Measurements from ENCODE around the gene SH3D19. TPM values are rescaled to one million over a fixed set of nuclear protein-coding genes. Genes with fewer than 3 reads are reported as not detected.
A peak's percentile ranks its signal among the peaks of the same experiment; 100 is the strongest.

Gene SH3D19
- total and polyA plus RNA-seq, 8 donors, result 11.0 to 129 (median 67.1) TPM

GRCh38 chr4:151227731-151228130 is 97.7 kb downstream of the SH3D19 start:
- 7 to 20% (median 10%) methylated on average over 3 of the region's 3 CpGs for WGBS, 5 donors
- Histone ChIP-seq H3K4me1 (peaks cover 0 to 36% (median 22%) of the 10 kb centered on the region in 4 donors), H3K36me3 (no peaks in the 10 kb centered on the region), H3K27ac (peak overlapping the region; percentile 42 to 74 (median 59)), H3K9me3 (no peaks in the 10 kb centered on the region), H3K27me3 (no peaks in the 10 kb centered on the region), H3K4me3 (peak overlapping the region; percentile 8 to 29 (median 22))
- intact Hi-C loops (cut with DNase I; ENCODE audit: low total_unique reads), result no loop called here
- DNase-seq, result peak in 1 of 2 donors; percentile 76
- TF ChIP-seq EP300 (IDR thresholded peaks at IDR 0.05) (no peak), POLR2A (IDR thresholded peaks at IDR 0.05) (no peak), CTCF (IDR thresholded peaks at IDR 0.05) (no peak), POLR2AphosphoS5 (IDR thresholded peaks at IDR 0.05) (peak in 1 of 3 donors; percentile 11)

DNA sequence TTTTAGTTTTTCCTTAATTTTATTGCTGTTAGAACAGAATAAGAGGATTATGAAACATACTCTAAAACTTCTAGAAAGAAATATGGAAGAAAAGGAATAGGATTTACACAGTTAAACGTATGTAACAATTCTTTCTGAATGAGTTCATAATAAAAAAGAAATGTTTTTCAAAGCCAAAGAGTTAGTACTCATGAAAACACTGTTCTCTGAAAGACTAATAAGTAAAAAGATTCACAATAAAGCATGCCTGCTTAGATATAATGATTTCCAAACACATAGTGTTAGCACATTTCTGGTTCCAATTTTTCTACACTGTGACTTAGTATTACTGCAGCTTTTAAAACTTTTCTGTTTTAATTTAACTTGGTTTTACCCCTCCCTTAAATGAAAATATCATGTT is 98.2 kb downstream of the SH3D19 start:
- WGBS, 5 donors, result 51 to 88% (median 67%) methylated on average over 1 of the region's 1 CpG
- H3K4me1 ChIP-seq, result peaks cover 0 to 36% (median 21%) of the 10 kb centered on the region in 4 donors
- intact Hi-C loops (cut with DNase I; ENCODE audit: low total_unique reads), result no loop called here
- no peaks in the 10 kb centered on the region for H3K36me3 ChIP-seq
- H3K9me3 ChIP-seq, result no peaks in the 10 kb centered on the region
- H3K27ac ChIP-seq, result peak overlapping the region in 4 of 5 donors; percentile 58 to 74 (median 60)
- DNase-seq, result no peak
- TF ChIP-seq CTCF (IDR thresholded peaks at IDR 0.05), result no peak
- TF ChIP-seq POLR2AphosphoS5 (IDR thresholded peaks at IDR 0.05), result no peak
- TF ChIP-seq EP300 (IDR thresholded peaks at IDR 0.05), result no peak
- TF ChIP-seq POLR2A (IDR thresholded peaks at IDR 0.05), result no peak
- H3K4me3 ChIP-seq, result peak overlapping the region; percentile 14 to 29 (median 29)
- H3K27me3 ChIP-seq, result no peaks in the 10 kb centered on the region

GRCh38 chr4:151226004-151226932 is 99.1 kb downstream of the SH3D19 start:
- Histone ChIP-seq H3K27me3 (no peaks in the 10 kb centered on the region), H3K9me3 (no peaks in the 10 kb centered on the region), H3K4me3 (peak overlapping the region; percentile 14 to 29 (median 29)), H3K27ac (peak overlapping the region in 4 of 5 donors; percentile 58 to 74 (median 60)), H3K4me1 (peaks cover 4 to 38% (median 18%) of the 10 kb centered on the region in 4 donors), H3K36me3 (no peaks in the 10 kb centered on the region)
- peak in 1 of 2 donors; percentile 85 for DNase-seq
- intact Hi-C loops (cut with DNase I; ENCODE audit: low total_unique reads), result no loop called here
- TF ChIP-seq EP300 (IDR thresholded peaks at IDR 0.05), result no peak
- peak in 1 of 3 donors; percentile 15 for TF ChIP-seq POLR2AphosphoS5 (IDR thresholded peaks at IDR 0.05)
- no peak for TF ChIP-seq POLR2A (IDR thresholded peaks at IDR 0.05)
- 51 to 63% (median 61%) methylated on average over 10 of the region's 10 CpGs for WGBS, 5 donors

- WGBS, 5 donors, result 52 to 79% (median 66%) methylated on average over 4 of the region's 4 CpGs
- no peaks in the 10 kb centered on the region for H3K9me3 ChIP-seq
- H3K36me3 ChIP-seq, result no peaks in the 10 kb centered on the region
- H3K27me3 ChIP-seq, result no peaks in the 10 kb centered on the region
- no peak for DNase-seq
- intact Hi-C loops (cut with DNase I; ENCODE audit: low total_unique reads), result no loop called here
- H3K4me1 ChIP-seq, result peaks cover 4 to 37% (median 14%) of the 10 kb centered on the region in 4 donors
- no peak overlapping the region for H3K4me3 ChIP-seq
- H3K27ac ChIP-seq, result no peak overlapping the region
- TF ChIP-seq POLR2A (IDR thresholded peaks at IDR 0.05) (no peak), EP300 (IDR thresholded peaks at IDR 0.05) (no peak), CTCF (IDR thresholded peaks at IDR 0.05) (no peak), POLR2AphosphoS5 (IDR thresholded peaks at IDR 0.05) (no peak)
Measured at GRCh38 chr4:151223465-151223864, 101.9 kb downstream of the SH3D19 start.
